ENCODE measurements around the gene SEM1.
A peak's percentile ranks its signal among the peaks of the same experiment; 100 is the strongest.
"Not testable (repeated sequence)": the region's sequence is repeated elsewhere in the genome, so short reads cannot be mapped to it uniquely, and the experiment has no call there.

The SEM1 gene

GRCh38 chr7:96700516-96700915 lies 9.1 kb downstream of the SEM1 start:
- no peak for DNase-seq

GRCh38 chr7:96699219-96699871 lies 10.3 kb downstream of the SEM1 start:
- no peak for DNase-seq

GRCh38 chr7:96698449-96698848 lies 11.2 kb downstream of the SEM1 start:
- DNase-seq: not testable (repeated sequence)

GRCh38 chr7:96697822-96698221 lies 11.8 kb downstream of the SEM1 start:
- no peak for DNase-seq

- no peak for DNase-seq
Observed at GRCh38 chr7:96695581-96695980, 14.1 kb downstream of the SEM1 start.

GRCh38 chr7:96694082-96694481 lies 15.6 kb downstream of the SEM1 start:
- DNase-seq: no peak

GRCh38 chr7:96691702-96692101 lies 17.9 kb downstream of the SEM1 start:
- no peak for DNase-seq

GRCh38 chr7:96689414-96689813 lies 20.2 kb downstream of the SEM1 start:
- DNase-seq: no peak

- DNase-seq: peak; percentile 5
Observed at GRCh38 chr7:96686305-96686704, 23.3 kb downstream of the SEM1 start.

- no peak for DNase-seq
Observed at GRCh38 chr7:96685755-96686154, 23.9 kb downstream of the SEM1 start.

GRCh38 chr7:96685353-96685752 lies 24.3 kb downstream of the SEM1 start:
- no peak for DNase-seq

- DNase-seq: no peak
Observed at GRCh38 chr7:96679886-96680285, 29.8 kb downstream of the SEM1 start.

GRCh38 chr7:96676919-96677318 lies 32.7 kb downstream of the SEM1 start:
- no peak for DNase-seq

GRCh38 chr7:96675548-96675947 lies 34.1 kb downstream of the SEM1 start:
- no peak for DNase-seq

- no peak for DNase-seq
Observed at GRCh38 chr7:96674565-96674964, 35.1 kb downstream of the SEM1 start.

GRCh38 chr7:96671854-96672253 lies 37.8 kb downstream of the SEM1 start:
- no peak for DNase-seq

GRCh38 chr7:96670338-96671289 lies 39.0 kb downstream of the SEM1 start:
- no peak for DNase-seq

- no peak for DNase-seq
Observed at GRCh38 chr7:96669812-96670211, 39.8 kb downstream of the SEM1 start.

GRCh38 chr7:96667026-96667425 lies 42.6 kb downstream of the SEM1 start:
- DNase-seq: no peak

GRCh38 chr7:96665689-96666088 lies 44.0 kb downstream of the SEM1 start:
- no peak for DNase-seq

GRCh38 chr7:96664793-96665192 lies 44.9 kb downstream of the SEM1 start:
- no peak for DNase-seq

- no peak for DNase-seq
Observed at GRCh38 chr7:96663871-96664445, 45.7 kb downstream of the SEM1 start.

- peak; percentile 16 for DNase-seq
Observed at GRCh38 chr7:96663457-96663856, 46.2 kb downstream of the SEM1 start.

GRCh38 chr7:96662151-96662550 lies 47.5 kb downstream of the SEM1 start:
- DNase-seq: not testable (repeated sequence)
